HEK293 (cell line): ENCODE data around the gene PIK3C2G.

Experiments used
- CTCF ChIA-PET: fragments of 350-600 bp; formaldehyde crosslinking; extraction: SDS; loops from one replicate; lab custom pipeline; 2021; ENCODE audit warnings: antibody characterized with exemption; lab: Yijun Ruan, JAX
- POLR2A ChIA-PET: fragments of 300-600 bp; formaldehyde crosslinking; extraction: SDS; loops from one replicate; lab custom pipeline; 2020; ENCODE audit warnings: antibody characterized with exemption, inconsistent platforms; lab: Yijun Ruan, JAX
- H3K27ac ChIP-seq: fragments of 200-500 bp; sonication (Bioruptor generic); 2 replicates; pipeline ENCODE4 v1.5.1; 2014; ENCODE audit warnings: low read depth, low read length, control low read depth, inconsistent platforms; ENCODE audit errors: extremely low read depth
- H3K36me3 ChIP-seq, 2 experiments: fragments of 200-500 bp in 1 of 2; sonication (Bioruptor generic) in 1 of 2; 1 replicate in 1 of 2; 2 replicates in 1 of 2; pipeline ENCODE4 v1.5.1; 2014 to 2017; ENCODE audit warnings: inconsistent platforms in 2 of 2, low read length in 2 of 2; ENCODE audit not compliant: control insufficient read depth in 2 of 2, insufficient read depth in 1 of 2
- H3K4me1 ChIP-seq: fragments of 200-500 bp; sonication (Bioruptor generic); 2 replicates; pipeline ENCODE4 v1.5.1; 2014; ENCODE audit warnings: mild to moderate bottlenecking, low read length, inconsistent platforms; ENCODE audit not compliant: control insufficient read depth, insufficient read depth
- H3K4me3 ChIP-seq: 2 replicates; pipeline ENCODE4 v1.5.1; 2011; ENCODE audit warnings: low read depth, mild to moderate bottlenecking, control low read depth, low read length, moderate library complexity
- H3K9me3 ChIP-seq: fragments of 200-500 bp; sonication (Bioruptor generic); 2 replicates; pipeline ENCODE4 v1.5.1; 2014; ENCODE audit warnings: low read depth, low read length, inconsistent platforms; ENCODE audit not compliant: control insufficient read depth, insufficient read depth
- GFI1B ChIP-seq: fragments of 450-650 bp; formaldehyde crosslinking; IDR thresholded peaks from 2 replicates; pipeline ENCODE4 v1.5.1; 2016; ENCODE audit warnings: missing biosample characterization, missing genetic modification characterization
- SCRT1 ChIP-seq: fragments of 450-650 bp; formaldehyde crosslinking; IDR thresholded peaks from 2 replicates; pipeline ENCODE4 v1.5.1; 2016; ENCODE audit warnings: missing biosample characterization, missing genetic modification characterization, borderline replicate concordance
- SP3 ChIP-seq: fragments of 450-650 bp; formaldehyde crosslinking; IDR thresholded peaks from 2 replicates; pipeline ENCODE4 v1.5.1; 2016; ENCODE audit warnings: missing biosample characterization, missing genetic modification characterization
- ZBTB1 ChIP-seq: fragments of 450-650 bp; formaldehyde crosslinking; IDR thresholded peaks from 2 replicates; pipeline ENCODE4 v1.5.1; 2016; ENCODE audit warnings: missing biosample characterization, missing genetic modification characterization
- ZNF24 ChIP-seq: fragments of 450-650 bp; formaldehyde crosslinking; IDR thresholded peaks from 2 replicates; pipeline ENCODE4 v1.5.1; 2016; ENCODE audit warnings: missing biosample characterization, missing genetic modification characterization
- ZNF274 ChIP-seq, 2 experiments: fragments of 200-500 bp in 1 of 2; fragments of 450-650 bp in 1 of 2; sonication (Bioruptor generic) in 1 of 2; formaldehyde crosslinking in 1 of 2; IDR thresholded peaks; 2 replicates each; pipeline versions ENCODE4 v1.5.1 to v1.6.1; 2014 to 2016; ENCODE audit warnings: borderline replicate concordance in 1 of 2, inconsistent platforms in 1 of 2, low read length in 1 of 2, missing biosample characterization in 1 of 2, missing genetic modification characterization in 1 of 2
- ZNF391 ChIP-seq: fragments of 450-650 bp; formaldehyde crosslinking; IDR thresholded peaks from 2 replicates; pipeline ENCODE4 v1.5.1; 2016; ENCODE audit warnings: low read depth, missing biosample characterization, missing genetic modification characterization, borderline replicate concordance
- ZNF423 ChIP-seq: fragments of 450-650 bp; formaldehyde crosslinking; IDR thresholded peaks from 2 replicates; pipeline ENCODE4 v1.5.1; 2016; ENCODE audit warnings: missing biosample characterization, missing genetic modification characterization
- ZNF433 ChIP-seq: fragments of 450-650 bp; formaldehyde crosslinking; IDR thresholded peaks from 2 replicates; pipeline ENCODE4 v1.5.1; 2016; ENCODE audit warnings: missing biosample characterization, missing genetic modification characterization, low read depth
- ZNF473 ChIP-seq: fragments of 450-650 bp; formaldehyde crosslinking; IDR thresholded peaks from 2 replicates; pipeline ENCODE4 v1.5.1; 2017; ENCODE audit warnings: missing biosample characterization, missing genetic modification characterization
- ZNF548 ChIP-seq: fragments of 450-650 bp; formaldehyde crosslinking; IDR thresholded peaks from 2 replicates; pipeline ENCODE4 v1.5.1; 2016; ENCODE audit warnings: missing biosample characterization, missing genetic modification characterization
- ZNF621 ChIP-seq: fragments of 450-650 bp; formaldehyde crosslinking; IDR thresholded peaks from 2 replicates; pipeline ENCODE4 v1.5.1; 2017; ENCODE audit warnings: missing biosample characterization, missing genetic modification characterization
- TF ChIP-seq, protein P1 (sequence below): fragments of 450-650 bp; formaldehyde crosslinking; IDR thresholded peaks from 2 replicates; pipeline ENCODE4 v1.5.1; 2017; ENCODE audit warnings: missing biosample characterization, missing genetic modification characterization
- TF ChIP-seq, protein P2 (sequence below): fragments of 450-650 bp; formaldehyde crosslinking; conservative IDR thresholded peaks from 2 replicates; pipeline ENCODE4 v1.5.1; 2016; ENCODE audit warnings: low read depth, missing biosample characterization, missing genetic modification characterization
- TF ChIP-seq, protein P3 (sequence below): fragments of 450-650 bp; formaldehyde crosslinking; IDR thresholded peaks from 2 replicates; pipeline ENCODE4 v1.5.1; 2016; ENCODE audit warnings: missing biosample characterization, missing genetic modification characterization
- TF ChIP-seq, protein P4 (sequence below): fragments of 450-650 bp; formaldehyde crosslinking; IDR thresholded peaks from 2 replicates; pipeline ENCODE4 v1.5.1; 2016; ENCODE audit warnings: missing biosample characterization, missing genetic modification characterization
- TF ChIP-seq, protein P5 (sequence below): fragments of 450-650 bp; formaldehyde crosslinking; IDR thresholded peaks from 2 replicates; pipeline ENCODE4 v1.5.1; 2016; ENCODE audit warnings: missing biosample characterization, missing genetic modification characterization, borderline replicate concordance

The PIK3C2G gene

DNA sequence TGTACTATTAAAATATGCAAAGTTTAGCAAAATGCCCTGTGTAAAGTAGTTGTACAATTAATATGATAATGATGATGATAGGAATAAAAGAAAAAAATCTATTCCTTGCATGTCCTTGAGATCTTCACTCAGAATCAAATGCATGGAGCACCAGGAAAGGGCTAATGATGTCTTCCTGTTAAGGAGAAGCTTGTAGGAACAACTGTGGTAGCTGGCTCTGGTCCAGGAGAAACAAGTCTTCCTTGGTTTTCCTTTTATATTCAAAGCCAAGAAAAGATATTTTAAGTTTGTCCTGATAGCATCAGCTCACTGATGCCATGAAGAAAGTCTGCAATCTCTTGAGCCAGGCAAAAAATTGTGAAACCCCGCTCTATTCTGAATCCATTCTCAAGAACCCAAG, 138.9 kb downstream of the PIK3C2G start (continued):
- TF ChIP-seq, protein P1, sequence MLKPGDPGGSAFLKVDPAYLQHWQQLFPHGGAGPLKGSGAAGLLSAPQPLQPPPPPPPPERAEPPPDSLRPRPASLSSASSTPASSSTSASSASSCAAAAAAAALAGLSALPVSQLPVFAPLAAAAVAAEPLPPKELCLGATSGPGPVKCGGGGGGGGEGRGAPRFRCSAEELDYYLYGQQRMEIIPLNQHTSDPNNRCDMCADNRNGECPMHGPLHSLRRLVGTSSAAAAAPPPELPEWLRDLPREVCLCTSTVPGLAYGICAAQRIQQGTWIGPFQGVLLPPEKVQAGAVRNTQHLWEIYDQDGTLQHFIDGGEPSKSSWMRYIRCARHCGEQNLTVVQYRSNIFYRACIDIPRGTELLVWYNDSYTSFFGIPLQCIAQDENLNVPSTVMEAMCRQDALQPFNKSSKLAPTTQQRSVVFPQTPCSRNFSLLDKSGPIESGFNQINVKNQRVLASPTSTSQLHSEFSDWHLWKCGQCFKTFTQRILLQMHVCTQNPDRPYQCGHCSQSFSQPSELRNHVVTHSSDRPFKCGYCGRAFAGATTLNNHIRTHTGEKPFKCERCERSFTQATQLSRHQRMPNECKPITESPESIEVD, result no peak

DNA sequence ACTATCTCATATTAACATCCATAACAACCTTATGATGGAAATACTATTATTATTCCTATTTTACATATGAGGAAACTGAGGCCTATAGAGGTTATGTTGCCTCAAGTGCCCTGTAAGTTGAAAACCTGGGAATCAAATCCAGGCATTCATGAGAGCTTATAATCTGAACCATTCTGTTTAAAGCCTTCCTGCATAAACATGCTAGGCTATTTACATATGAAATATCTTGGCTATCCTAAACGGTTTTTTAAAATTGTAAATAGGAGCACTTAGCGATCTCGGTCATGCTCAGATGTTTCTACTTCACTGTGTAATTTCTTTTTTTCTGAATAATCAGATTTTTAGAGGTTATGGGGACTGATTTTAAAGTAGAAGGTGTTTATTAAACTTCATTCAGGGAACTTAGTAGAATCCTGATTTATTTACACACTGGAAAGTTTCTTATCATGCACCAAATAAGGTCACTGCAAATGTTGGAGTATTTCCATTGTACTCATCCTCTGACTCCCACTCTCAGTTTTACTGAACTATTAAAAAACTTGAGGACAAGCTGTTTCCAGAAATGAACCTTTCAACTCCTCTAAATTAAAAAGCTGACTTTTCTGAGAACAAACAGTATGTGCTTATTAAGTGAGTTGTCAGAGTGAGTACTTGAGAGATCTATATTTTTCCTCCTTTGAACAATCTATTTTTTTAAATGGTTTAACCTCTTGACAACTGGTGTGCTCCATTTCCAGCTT, 141.7 kb downstream of the PIK3C2G start:
- no peak overlapping the region for H3K4me3 ChIP-seq
- H3K4me1 ChIP-seq, result no peaks in the 10 kb centered on the region
- H3K9me3 ChIP-seq, result no peaks in the 10 kb centered on the region
- H3K36me3 ChIP-seq, result no peaks in the 10 kb centered on the region
- ChIA-PET POLR2A (no interaction called here), CTCF (interaction anchor here (0.6 kb wide), 1 partner anchor 971 kb away, joined by 3 read pairs; no protein-coding TSS in a partner anchor)
- H3K27ac ChIP-seq, result no peak overlapping the region
- TF ChIP-seq, protein P2, sequence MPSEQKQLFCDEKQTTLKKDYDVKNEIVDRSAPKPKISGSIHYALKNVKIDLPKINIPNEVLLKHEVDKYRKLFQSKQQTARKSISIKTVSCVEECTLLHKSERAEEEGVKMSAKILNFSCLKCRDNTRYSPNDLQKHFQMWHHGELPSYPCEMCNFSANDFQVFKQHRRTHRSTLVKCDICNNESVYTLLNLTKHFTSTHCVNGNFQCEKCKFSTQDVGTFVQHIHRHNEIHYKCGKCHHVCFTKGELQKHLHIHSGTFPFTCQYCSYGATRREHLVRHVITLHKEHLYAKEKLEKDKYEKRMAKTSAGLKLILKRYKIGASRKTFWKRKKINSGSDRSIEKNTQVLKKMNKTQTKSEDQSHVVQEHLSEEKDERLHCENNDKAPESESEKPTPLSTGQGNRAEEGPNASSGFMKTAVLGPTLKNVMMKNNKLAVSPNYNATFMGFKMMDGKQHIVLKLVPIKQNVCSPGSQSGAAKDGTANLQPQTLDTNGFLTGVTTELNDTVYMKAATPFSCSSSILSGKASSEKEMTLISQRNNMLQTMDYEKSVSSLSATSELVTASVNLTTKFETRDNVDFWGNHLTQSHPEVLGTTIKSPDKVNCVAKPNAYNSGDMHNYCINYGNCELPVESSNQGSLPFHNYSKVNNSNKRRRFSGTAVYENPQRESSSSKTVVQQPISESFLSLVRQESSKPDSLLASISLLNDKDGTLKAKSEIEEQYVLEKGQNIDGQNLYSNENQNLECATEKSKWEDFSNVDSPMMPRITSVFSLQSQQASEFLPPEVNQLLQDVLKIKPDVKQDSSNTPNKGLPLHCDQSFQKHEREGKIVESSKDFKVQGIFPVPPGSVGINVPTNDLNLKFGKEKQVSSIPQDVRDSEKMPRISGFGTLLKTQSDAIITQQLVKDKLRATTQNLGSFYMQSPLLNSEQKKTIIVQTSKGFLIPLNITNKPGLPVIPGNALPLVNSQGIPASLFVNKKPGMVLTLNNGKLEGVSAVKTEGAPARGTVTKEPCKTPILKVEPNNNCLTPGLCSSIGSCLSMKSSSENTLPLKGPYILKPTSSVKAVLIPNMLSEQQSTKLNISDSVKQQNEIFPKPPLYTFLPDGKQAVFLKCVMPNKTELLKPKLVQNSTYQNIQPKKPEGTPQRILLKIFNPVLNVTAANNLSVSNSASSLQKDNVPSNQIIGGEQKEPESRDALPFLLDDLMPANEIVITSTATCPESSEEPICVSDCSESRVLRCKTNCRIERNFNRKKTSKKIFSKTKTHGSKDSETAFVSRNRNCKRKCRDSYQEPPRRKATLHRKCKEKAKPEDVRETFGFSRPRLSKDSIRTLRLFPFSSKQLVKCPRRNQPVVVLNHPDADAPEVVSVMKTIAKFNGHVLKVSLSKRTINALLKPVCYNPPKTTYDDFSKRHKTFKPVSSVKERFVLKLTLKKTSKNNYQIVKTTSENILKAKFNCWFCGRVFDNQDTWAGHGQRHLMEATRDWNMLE, result no peak
- TF ChIP-seq ZNF274 (IDR thresholded peaks at IDR 0.05; ENCODE audit: low read length) (no peak), ZNF274 (tag by site-specific recombination; IDR thresholded peaks at IDR 0.05; ENCODE audit: borderline replicate concordance) (no peak), GFI1B (tag by site-specific recombination) (no peak), SP3 (no peak), ZNF391 (tag by site-specific recombination) (no peak), ZNF473 (tag by site-specific recombination) (no peak), ZNF24 (tag by site-specific recombination) (no peak), ZBTB1 (tag by site-specific recombination) (no peak), ZNF423 (tag by site-specific recombination) (no peak), SCRT1 (tag by site-specific recombination) (no peak), ZNF548 (no peak), ZNF621 (tag by site-specific recombination) (no peak), ZNF433 (no peak)
- TF ChIP-seq, protein P3, sequence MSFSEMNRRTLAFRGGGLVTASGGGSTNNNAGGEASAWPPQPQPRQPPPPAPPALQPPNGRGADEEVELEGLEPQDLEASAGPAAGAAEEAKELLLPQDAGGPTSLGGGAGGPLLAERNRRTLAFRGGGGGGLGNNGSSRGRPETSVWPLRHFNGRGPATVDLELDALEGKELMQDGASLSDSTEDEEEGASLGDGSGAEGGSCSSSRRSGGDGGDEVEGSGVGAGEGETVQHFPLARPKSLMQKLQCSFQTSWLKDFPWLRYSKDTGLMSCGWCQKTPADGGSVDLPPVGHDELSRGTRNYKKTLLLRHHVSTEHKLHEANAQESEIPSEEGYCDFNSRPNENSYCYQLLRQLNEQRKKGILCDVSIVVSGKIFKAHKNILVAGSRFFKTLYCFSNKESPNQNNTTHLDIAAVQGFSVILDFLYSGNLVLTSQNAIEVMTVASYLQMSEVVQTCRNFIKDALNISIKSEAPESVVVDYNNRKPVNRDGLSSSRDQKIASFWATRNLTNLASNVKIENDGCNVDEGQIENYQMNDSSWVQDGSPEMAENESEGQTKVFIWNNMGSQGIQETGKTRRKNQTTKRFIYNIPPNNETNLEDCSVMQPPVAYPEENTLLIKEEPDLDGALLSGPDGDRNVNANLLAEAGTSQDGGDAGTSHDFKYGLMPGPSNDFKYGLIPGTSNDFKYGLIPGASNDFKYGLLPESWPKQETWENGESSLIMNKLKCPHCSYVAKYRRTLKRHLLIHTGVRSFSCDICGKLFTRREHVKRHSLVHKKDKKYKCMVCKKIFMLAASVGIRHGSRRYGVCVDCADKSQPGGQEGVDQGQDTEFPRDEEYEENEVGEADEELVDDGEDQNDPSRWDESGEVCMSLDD (tag by site-specific recombination), result no peak
- TF ChIP-seq, protein P4, sequence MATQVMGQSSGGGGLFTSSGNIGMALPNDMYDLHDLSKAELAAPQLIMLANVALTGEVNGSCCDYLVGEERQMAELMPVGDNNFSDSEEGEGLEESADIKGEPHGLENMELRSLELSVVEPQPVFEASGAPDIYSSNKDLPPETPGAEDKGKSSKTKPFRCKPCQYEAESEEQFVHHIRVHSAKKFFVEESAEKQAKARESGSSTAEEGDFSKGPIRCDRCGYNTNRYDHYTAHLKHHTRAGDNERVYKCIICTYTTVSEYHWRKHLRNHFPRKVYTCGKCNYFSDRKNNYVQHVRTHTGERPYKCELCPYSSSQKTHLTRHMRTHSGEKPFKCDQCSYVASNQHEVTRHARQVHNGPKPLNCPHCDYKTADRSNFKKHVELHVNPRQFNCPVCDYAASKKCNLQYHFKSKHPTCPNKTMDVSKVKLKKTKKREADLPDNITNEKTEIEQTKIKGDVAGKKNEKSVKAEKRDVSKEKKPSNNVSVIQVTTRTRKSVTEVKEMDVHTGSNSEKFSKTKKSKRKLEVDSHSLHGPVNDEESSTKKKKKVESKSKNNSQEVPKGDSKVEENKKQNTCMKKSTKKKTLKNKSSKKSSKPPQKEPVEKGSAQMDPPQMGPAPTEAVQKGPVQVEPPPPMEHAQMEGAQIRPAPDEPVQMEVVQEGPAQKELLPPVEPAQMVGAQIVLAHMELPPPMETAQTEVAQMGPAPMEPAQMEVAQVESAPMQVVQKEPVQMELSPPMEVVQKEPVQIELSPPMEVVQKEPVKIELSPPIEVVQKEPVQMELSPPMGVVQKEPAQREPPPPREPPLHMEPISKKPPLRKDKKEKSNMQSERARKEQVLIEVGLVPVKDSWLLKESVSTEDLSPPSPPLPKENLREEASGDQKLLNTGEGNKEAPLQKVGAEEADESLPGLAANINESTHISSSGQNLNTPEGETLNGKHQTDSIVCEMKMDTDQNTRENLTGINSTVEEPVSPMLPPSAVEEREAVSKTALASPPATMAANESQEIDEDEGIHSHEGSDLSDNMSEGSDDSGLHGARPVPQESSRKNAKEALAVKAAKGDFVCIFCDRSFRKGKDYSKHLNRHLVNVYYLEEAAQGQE (tag by site-specific recombination), result no peak
- TF ChIP-seq, protein P5, sequence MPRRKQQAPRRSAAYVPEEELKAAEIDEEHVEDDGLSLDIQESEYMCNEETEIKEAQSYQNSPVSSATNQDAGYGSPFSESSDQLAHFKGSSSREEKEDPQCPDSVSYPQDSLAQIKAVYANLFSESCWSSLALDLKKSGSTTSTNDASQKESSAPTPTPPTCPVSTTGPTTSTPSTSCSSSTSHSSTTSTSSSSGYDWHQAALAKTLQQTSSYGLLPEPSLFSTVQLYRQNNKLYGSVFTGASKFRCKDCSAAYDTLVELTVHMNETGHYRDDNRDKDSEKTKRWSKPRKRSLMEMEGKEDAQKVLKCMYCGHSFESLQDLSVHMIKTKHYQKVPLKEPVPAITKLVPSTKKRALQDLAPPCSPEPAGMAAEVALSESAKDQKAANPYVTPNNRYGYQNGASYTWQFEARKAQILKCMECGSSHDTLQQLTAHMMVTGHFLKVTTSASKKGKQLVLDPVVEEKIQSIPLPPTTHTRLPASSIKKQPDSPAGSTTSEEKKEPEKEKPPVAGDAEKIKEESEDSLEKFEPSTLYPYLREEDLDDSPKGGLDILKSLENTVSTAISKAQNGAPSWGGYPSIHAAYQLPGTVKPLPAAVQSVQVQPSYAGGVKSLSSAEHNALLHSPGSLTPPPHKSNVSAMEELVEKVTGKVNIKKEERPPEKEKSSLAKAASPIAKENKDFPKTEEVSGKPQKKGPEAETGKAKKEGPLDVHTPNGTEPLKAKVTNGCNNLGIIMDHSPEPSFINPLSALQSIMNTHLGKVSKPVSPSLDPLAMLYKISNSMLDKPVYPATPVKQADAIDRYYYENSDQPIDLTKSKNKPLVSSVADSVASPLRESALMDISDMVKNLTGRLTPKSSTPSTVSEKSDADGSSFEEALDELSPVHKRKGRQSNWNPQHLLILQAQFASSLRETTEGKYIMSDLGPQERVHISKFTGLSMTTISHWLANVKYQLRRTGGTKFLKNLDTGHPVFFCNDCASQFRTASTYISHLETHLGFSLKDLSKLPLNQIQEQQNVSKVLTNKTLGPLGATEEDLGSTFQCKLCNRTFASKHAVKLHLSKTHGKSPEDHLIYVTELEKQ, result no peak
